Activated gamma-delta T cell treated with anti-CD3 and anti-CD28 coated beads, Interleukin-2, amount 50 U/mL, for 16 hours (primary cell): ENCODE results near the gene STAT5A.
"Not testable (repeated sequence)": the region's sequence is repeated elsewhere in the genome, so short reads cannot be mapped to it uniquely, and the experiment has no call there.

ENCODE experiments used
- DNase-seq: peaks from one replicate; pipeline ENCODE4 v3.0.0-alpha.2; 2020; ENCODE audit warnings: low read depth

Gene STAT5A

DNA sequence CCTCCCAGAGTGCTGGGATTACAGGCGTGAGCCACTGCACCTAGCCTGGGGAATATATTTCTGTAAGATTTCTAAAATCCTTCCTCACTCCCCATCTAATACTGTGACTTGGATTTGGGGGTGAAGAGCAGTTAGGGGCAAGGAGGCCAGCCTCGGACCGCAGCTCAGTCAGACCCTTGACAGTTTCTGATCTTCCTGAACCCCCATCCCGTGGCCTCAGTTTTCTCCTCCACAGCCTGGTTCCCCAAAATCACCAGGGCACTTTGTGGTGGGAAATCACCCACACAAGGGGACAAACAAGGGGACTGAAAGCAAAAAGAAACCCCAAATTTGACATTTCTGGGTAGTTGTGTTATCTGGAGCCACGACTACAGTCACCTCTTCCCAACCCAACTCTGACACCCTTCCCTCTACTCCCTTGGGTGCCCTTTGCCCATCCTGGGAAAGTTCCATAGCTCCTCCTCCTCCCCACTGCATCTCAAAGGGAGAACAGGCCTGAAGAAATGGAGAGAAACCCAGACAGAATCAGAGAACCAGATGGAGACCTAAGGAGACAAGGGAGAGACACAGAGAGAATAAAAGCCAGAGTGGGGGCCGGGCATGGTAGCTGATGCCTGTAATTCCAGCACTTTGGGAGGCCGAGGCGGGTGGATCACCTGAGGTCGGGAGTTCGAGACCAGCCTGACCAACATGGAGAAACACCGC is 2.8 kb upstream of the STAT5A start:
- no peak for DNase-seq

DNA sequence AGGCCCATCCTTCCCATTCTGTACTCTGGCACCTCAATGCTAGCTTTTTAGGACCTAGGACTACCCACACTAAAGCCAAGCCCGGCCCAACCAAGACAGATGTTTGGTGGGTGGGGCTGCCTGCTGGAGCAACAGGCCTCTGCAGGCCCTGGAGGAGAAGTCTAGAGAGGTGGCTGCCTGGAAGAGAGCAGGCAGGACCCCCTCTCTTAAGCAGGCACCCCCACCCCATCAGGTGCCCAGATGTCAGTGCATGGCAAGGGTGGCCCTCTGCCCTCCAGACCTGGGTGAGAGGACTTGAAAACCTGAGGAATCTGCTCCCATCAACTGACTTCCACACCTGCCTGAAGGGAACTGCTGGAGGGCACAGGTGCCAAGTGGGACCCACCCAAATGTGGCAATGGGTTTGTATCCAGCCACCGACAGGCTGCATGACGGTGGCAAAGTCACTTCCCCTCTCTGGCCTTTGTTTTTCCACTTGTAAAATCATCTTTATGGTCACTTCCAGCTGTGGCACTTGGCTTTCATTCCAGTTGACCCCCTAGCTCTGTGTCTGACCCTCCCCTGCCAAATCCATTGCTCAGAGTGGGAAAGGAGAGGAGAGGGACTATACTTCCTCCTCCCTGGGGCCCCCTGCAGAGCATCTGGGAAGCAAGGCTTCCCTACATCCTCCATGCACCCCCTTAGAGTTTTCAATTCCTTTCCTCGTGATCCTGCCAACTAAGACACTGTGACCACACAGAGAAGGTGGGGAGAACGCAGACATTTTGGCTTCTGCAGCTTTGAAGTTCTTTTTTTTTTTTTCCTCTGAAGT is 1.7 kb upstream of the STAT5A start:
- no peak for DNase-seq

DNA sequence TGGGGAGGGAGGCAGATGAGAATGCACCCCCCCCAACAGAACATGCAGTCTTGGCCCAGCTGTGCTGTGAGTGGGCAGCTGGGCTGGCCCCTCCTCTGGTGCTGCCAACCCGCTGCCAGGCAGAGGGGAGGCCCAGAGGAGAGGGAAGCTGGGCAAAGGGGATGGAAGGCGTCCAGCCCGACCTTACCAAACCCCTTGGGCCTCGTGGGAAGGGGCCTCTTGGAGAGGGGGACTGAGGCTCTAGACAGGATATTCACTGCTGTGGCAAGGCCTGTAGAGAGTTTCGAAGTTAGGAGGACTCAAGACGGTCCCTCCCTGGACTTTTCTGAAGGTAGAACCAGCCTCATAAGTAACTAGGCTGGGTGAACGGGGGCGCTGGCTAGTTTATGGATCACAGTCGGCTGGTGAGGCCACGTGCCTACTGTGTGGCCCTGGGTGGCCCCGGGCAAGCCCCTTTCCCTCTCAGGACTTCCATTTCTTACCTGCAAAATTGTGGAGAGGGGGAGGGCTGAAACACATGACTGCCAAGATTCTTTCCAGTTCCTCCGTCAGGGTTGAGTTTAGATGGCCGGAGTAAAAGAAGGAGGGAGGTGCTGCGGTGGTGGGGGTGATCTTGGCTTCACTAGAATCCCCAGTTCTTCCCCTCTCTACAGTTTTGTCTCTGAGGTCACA is 857 bp upstream of the STAT5A start:
- DNase-seq = peak; percentile 35

DNA sequence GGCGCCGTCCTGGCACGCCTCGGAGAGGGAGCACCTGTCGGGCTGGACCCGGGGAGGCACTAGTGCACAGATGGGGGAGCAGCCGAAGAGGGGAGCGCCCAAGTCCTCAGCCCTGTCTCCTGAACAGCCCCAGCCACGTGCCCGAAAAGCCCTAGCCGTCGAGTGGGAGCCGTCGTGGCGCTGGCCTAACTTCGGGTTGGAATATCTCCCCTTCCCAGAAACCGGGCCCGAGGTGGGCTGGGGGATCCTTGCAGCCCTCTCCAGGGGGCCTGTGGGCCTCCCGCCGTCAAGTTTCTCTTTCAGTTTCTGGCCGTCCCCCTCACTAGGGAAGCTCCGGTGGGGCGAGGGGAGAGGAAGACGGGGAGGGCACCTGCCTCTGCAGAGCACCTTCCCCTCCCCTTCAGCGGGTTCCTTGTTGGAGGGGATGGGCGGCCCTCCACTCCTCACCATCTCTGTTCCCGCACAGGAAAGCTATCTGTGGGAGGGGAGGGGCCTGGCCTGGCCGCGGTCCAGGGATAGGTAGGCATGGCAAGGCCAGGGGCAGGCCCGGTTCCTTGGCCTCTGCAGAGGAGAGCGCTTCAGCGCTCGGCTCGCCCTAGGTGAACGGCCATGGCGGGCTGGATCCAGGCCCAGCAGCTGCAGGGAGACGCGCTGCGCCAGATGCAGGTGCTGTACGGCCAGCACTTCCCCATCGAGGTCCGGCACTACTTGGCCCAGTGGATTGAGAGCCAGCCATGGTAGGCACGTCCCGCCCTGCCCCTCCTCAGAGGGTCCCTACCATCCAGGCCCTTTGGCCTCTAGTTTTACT is 709 bp downstream of the STAT5A start:
- DNase-seq = peak; percentile 40

DNA sequence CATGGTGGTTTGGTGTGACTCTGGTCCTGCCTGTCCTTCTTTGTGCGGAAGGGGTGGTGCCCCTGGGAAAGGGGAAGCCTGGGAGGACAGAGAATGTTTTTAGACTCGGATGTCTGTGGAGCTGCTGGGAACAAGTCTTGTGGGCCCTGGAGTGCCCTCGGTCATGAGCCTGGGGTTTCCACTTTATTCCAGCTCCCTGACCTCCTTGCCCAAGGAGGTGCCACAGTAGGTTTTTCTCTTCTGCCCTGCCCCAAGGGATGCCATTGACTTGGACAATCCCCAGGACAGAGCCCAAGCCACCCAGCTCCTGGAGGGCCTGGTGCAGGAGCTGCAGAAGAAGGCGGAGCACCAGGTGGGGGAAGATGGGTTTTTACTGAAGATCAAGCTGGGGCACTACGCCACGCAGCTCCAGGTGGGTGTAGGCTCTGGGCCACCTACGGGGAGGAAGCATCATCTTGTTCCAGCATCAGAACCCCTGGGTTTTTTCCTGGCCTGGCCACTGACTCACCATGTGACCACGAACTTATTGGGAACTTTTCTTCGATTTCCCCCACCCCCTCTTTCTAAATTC is 1.4 kb downstream of the STAT5A start:
- peak; percentile 46 for DNase-seq

DNA sequence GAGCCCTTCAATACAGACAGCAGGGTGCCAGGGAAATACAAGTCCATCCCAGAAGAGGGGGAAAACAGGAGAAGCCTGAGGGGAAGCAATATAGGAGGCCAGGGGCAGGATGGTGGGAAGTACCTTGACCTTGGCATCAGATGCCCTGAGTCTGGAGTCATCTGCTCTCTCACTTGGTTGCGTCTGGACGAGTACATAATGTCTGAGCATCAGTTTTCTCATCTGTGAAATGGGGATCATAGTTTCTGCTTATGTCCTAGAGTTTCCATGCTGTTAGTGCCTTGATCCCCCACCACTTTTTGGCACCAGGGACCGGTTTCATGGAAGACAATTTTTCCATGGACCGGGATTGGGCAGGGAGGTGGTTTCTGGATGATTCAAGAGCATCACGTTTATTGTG is 2.3 kb downstream of the STAT5A start:
- DNase-seq = no peak

DNA sequence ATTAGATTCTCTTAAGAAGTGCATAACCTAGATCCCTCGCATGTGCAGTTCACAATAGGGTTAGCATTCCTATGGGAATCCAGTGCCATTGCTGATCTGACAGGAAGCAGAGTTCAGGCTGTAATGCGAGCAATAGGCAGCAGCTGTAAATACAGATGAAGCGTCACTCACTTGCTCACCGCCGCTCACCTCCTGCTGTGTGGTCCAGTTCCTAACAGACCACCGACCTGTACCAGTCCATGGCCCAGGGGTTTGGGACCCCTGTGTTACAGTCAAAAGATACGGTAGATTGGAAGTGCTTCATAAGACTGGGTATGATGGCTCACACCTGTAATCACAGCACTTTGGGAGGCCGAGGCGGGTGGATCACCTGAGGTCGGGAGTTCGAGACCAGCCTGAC is 2.8 kb downstream of the STAT5A start:
- DNase-seq = no peak

DNA sequence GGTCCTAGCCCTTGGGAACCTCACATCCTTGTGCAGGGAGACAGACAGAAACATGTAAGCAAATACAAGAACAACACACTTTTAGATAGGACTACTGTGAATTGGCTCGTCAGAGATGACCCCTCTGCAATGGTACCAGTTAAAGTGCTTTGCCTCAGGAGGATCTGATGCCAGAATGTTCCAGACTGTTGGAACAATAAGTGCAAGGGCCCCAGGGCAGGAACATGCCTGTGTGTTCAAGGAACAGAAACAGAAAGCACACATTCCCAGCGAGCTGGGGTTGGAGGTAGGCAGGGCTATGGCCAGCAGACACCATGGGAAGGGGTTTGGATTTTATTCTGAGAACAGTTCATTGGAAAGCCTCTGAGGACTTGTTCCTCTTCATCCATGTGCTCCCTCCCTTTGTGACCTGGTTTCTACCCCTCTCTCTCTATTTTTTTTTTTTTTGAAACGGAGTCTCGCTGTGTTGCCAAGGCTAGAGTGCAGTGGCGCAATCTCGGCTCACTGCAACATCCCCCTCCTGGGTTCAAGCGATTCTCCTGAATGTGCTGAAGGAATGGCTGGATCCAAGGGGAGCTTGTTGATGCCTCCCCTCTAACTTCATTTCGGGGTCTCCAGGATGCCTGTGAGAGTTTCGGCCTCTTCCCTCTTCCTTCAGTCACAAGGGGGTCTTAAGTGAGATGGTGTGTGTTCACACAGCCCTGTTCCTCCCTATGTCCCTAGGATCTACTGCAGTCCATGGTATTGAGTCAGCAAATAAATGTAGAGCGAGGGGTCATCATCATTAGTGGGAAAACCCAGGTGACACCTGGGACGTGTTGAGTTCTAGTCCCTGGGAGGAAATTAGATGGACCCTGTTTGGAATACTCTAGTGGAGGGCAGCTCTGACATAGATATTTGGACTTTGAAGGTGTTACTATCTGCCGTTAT is 6.4 kb downstream of the STAT5A start:
- DNase-seq = no peak

DNA sequence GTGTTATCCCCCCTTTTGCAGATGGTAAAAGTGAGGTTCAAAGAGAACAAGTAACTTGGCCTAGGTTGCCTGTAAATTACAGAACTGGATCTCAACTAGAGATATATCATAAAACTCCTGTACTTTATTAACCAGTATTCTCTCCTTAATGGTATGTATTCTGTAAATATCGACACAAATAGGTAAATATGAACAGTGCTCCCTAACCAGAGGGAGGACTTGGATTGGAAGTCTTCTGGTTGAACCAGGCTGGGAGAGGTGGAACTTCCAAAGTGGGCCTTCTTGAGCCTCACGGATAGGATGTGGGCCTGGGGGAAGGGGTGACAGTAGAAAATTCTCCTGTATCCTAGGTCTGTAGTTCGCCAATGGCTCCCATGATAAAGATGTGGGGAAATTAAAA is 7.7 kb downstream of the STAT5A start:
- no peak for DNase-seq

DNA sequence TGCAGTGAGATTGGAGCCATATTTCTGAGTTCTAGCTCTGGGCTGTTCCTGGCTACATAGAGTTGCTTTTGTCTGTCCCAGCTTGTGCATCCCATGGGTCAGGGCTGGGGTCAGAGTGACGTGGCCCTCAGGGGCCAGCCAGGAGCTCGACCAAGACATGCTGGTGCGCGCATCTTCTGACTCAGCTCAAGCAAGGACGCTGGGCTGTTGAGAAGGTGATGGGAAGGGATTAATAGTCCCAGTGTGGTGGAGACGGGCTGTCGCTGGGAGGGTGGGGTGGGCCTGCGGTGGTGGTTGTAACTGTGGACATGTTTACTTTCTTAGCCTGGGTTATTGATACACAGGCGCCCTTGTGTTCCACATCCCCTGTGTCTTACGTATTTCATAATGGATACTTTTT is 9.5 kb downstream of the STAT5A start:
- DNase-seq = not testable (repeated sequence)

DNA sequence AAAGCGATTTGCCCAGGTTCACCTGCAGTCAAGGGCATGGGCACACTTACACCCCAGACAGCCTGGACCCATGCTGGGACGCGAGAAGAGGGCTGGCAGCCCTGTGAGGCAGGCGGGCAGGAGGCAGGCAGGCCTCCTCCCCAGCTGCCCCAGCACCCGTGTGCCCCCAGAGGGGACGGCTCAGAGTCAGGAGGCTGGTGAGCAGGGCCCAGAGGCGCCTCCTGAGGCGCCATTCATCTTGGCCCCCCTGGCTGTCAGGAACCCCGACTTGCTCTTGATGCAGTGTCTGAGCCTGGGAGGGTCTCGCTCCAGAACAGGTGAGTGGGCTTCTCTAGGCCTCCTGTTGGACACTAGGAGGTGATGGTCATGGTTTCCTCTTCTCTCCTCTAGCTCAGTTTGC is 11.1 kb downstream of the STAT5A start:
- not testable (repeated sequence) for DNase-seq

DNA sequence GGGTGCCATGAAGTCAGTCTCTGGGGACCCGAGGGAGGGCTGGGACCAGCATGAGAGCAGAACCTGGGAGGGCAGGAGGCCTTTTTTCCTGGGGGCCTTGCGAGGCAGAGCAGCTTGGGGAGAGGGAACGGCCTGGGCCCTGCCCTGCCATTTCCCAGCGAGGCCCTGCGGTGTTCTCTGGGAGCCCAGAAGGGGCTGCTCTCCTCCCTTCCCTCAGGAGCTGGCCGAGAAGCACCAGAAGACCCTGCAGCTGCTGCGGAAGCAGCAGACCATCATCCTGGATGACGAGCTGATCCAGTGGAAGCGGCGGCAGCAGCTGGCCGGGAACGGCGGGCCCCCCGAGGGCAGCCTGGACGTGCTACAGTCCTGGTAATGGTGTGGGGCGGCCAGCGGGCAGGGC is 11.6 kb downstream of the STAT5A start:
- not testable (repeated sequence) for DNase-seq

DNA sequence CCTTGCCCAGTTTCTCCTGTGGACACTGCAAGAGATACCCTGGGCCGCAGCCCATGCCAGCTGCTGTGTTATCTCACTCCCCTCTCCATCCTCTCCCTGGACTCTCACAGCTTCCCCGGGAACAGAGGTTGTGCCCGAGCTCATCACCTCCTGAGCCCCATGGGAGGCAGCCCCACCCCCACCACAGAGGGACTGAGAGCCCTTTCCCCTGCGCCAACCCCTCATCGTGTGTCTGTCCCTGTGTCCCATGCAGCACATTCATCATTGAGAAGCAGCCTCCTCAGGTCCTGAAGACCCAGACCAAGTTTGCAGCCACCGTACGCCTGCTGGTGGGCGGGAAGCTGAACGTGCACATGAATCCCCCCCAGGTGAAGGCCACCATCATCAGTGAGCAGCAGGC is 12.7 kb downstream of the STAT5A start:
- no peak for DNase-seq

DNA sequence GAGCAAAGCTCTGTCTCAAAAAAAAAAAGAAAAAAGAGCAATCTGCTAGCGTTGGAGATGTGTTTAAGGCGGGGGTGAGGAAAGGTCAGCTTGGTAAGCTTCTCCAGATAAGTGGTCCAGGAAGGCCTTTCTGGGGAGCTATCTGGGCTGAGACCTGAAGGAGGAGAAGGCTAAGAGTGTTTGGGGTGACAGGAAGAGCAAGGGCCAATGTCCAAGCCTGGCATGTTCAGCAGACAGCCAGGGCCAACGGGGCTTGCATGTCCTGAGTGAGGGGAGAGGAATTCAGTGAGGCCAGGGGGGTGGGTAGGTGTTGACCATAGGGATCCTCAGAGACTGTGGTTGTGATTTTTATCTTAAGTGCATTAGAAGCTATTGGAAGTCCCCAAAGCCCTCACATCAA is 15.4 kb downstream of the STAT5A start:
- DNase-seq = no peak

DNA sequence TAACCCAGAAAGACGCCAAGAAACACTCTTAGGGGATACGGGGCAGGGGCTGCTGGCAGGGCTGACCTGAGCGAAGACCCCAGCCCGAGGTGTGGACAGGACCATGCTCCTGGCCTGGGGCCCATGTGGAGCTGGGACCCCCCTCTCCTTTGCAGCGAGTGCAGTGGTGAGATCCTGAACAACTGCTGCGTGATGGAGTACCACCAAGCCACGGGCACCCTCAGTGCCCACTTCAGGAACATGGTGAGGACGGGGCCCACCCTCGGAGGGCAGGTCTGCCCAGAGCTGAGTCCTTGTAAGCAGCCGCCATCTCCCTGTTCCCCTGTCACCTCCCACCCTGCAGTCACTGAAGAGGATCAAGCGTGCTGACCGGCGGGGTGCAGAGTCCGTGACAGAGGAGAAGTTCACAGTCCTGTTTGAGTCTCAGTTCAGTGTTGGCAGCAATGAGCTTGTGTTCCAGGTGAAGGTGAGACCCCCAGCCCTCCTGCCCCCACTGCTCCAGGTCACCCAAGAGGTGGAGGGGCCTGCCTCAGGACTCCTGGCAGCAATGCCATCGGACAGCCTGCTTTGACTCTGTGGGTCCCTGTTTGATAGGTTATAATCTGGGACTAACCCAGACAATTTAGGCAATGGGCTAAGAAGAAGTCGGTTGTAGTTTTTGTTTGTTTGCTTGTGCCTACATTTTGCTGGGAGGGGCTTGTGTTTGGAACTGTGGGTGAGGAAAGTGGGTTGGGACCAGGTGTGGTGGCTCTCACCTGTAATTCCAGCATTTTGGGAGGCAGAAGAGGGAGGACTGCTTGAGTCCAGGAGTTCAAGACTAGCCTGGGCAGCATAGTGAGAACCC is 16.1 kb downstream of the STAT5A start:
- no peak for DNase-seq

DNA sequence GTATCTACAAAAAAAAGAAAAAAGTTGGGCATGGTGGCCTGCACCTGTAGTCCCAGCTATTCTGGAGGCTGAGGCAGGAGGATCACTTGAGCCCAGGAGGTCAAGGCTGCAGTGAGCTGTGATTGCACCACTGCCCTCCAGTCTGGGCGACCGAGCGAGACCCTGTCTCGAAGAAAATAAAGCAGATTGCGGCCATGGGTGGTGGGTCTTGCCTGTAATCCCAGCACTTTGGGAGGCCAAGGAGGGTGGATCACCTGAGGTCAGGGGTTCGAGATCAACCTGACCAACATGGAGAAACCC is 16.7 kb downstream of the STAT5A start:
- DNase-seq = not testable (repeated sequence)

DNA sequence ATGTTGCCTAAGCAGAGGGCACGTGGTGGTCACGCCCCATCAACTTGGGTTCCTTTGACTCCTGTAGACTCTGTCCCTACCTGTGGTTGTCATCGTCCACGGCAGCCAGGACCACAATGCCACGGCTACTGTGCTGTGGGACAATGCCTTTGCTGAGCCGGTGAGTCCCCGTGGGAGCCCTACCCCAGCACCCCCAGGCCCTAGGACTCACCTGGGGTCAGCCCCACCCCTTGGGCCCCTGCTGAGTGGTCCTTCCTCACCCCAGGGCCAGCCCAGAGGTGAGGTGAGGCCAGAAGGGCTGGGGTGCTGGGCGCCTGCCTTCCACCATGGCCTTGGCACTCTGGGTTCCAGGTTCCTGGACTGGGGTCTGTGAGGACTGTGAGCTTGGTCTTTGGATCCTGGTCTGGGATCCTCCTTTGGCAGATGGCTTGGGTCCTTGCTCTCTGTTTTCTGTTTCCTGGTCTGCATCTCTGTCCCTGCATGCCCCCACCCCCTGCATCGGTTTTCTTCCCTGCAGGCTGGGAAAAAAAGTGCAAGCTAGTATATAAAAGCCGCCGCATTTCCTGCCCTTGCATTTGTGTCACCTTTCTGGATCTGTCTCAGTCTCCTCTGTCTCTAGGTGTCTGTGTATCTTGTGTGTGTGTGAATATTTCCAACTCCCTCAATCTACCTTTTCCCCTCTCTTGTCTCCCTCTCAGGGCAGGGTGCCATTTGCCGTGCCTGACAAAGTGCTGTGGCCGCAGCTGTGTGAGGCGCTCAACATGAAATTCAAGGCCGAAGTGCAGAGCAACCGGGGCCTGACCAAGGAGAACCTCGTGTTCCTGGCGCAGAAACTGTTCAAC is 17.5 kb downstream of the STAT5A start:
- no peak for DNase-seq

DNA sequence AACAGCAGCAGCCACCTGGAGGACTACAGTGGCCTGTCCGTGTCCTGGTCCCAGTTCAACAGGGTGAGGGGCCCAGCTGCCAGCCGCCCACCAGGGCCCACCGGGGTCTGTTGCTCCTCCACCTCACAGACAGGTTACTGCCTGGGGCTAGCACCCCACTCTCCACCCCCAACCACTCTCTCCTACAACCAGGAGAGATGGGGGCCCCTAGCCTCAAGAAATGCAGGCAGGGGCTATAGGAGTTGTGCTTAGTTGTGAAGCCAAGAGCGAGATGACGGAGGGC is 18.0 kb downstream of the STAT5A start:
- DNase-seq = no peak

DNA sequence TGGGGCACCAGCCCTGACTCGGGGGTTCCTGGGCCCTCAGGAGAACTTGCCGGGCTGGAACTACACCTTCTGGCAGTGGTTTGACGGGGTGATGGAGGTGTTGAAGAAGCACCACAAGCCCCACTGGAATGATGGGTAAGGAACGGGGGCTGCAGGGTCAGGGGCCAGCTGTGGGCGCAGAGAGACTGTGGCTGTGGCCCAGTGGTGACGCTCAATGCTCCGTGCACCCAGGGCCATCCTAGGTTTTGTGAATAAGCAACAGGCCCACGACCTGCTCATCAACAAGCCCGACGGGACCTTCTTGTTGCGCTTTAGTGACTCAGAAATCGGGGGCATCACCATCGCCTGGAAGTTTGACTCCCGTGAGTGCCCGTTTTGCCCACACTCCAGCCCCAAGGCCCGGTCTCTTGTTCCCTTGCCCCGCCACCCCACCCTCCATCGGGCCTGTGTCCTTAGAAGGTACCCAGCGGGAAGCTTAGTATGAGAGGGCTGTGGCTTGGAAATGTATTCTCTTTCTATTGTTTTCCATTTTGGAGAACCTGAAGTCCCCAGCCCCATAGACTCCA is 19.1 kb downstream of the STAT5A start:
- no peak for DNase-seq
